Thymus (tissue), 11 donors: ENCODE data around the gene RFTN1. TPM values are rescaled to one million over a fixed set of nuclear protein-coding genes. Genes with fewer than 3 reads are reported as not detected.

ENCODE experiments used
- DNase-seq, 9 donors: peaks; one replicate each; pipeline ENCODE4 v3.0.0-alpha.2; 2013; ENCODE audit warnings: low spot score in 9 of 9, low read depth in 6 of 9, missing footprints in 1 of 9
- H3K27ac ChIP-seq, 2 donors: one replicate each; pipeline ENCODE4 v1.5.1; 2013; ENCODE audit warnings: control low read depth in 1 of 2, low read depth in 1 of 2, low read length in 1 of 2, mild to moderate bottlenecking in 1 of 2, moderate library complexity in 1 of 2
- H3K27me3 ChIP-seq, 2 donors: one replicate each; pipeline ENCODE4 v1.5.1; 2013; ENCODE audit warnings: low read length in 1 of 2; ENCODE audit not compliant: control insufficient read depth in 2 of 2, insufficient read depth in 1 of 2
- H3K36me3 ChIP-seq, 2 donors: one replicate each; pipeline ENCODE4 v1.5.1; 2013; ENCODE audit warnings: low read length in 1 of 2, mild to moderate bottlenecking in 1 of 2, moderate library complexity in 1 of 2; ENCODE audit not compliant: control insufficient read depth in 2 of 2, insufficient read depth in 2 of 2
- H3K4me1 ChIP-seq, 2 donors: one replicate each; pipeline ENCODE4 v1.5.1; 2013; ENCODE audit warnings: low read length in 2 of 2; ENCODE audit not compliant: control insufficient read depth in 2 of 2, insufficient read depth in 2 of 2
- H3K4me3 ChIP-seq, 2 donors: one replicate each; pipeline ENCODE4 v1.5.1; 2013; ENCODE audit warnings: low read length in 2 of 2, control low read depth in 1 of 2, mild to moderate bottlenecking in 1 of 2
- H3K9me3 ChIP-seq, 2 donors: one replicate each; pipeline ENCODE4 v1.5.1; 2013; ENCODE audit warnings: low read length in 1 of 2, mild to moderate bottlenecking in 1 of 2; ENCODE audit not compliant: control insufficient read depth in 2 of 2, insufficient read depth in 1 of 2
- WGBS: extraction: QIAGEN DNeasy Blood & Tissue Kit; methylation state at CpG from one replicate; pipeline ENCODE4 v1.1.7; 2013; 5-methylcytosine and 5-hydroxymethylcytosine counted together
- polyA plus RNA-seq: library from polyadenylated mRNA; stranded (reverse); fragments of 200-250 nt; gene quantifications from one replicate; pipeline ENCODE4 v1.2.3, GENCODE V29; 2013
- total RNA-seq: library from RNA; stranded (reverse); fragments of 120-200 nt; gene quantifications from one replicate; pipeline ENCODE4 v1.2.4, GENCODE V29; 2013
- donor health status: healthy.

Gene RFTN1
- total and polyA plus RNA-seq, 2 donors = 57.6 to 87.8 TPM

GRCh38 chr3:16266714-16267113 lies 246.8 kb downstream of the RFTN1 start:
- Histone ChIP-seq H3K27ac (peak overlapping the region in 1 of 2 donors; percentile 39), H3K36me3 (peaks cover 7 to 15% of the 10 kb centered on the region in 2 donors), H3K27me3 (no peaks in the 10 kb centered on the region), H3K4me3 (no peak overlapping the region), H3K9me3 (no peaks in the 10 kb centered on the region), H3K4me1 (peaks cover 3 to 17% of the 10 kb centered on the region in 2 donors)
- no peak for DNase-seq
- 95% methylated on average over 3 of the region's 3 CpGs for WGBS

Other genes with a start within 250 kb of the RFTN1 start
- gene DPH3, start 248.8 kb downstream of the RFTN1 start, total RNA-seq = 14.5 TPM
- 21.2 TPM for gene DPH3, start 248.8 kb downstream of the RFTN1 start, polyA plus RNA-seq
- 31.6 TPM for gene OXNAD1, start 248.5 kb downstream of the RFTN1 start, total RNA-seq
- gene OXNAD1, start 248.5 kb downstream of the RFTN1 start, polyA plus RNA-seq = 34.4 TPM
- gene DAZL, start 91.7 kb upstream of the RFTN1 start, total RNA-seq = 0.19 TPM
- gene DAZL, start 91.7 kb upstream of the RFTN1 start, polyA plus RNA-seq = 0.16 TPM